Left cardiac atrium (tissue), 4 donors: ENCODE results near the gene AKT2. TPM values are rescaled to one million over a fixed set of nuclear protein-coding genes. Genes with fewer than 3 reads are reported as not detected.
"Not testable (repeated sequence)": the region's sequence is repeated elsewhere in the genome, so short reads cannot be mapped to it uniquely, and the experiment has no call there.

Experiments used
- ATAC-seq, 2 donors: fragments of 200-7000 bp; cut with Tn5 transposase; one replicate each; pipeline ENCODE4 v1.9.1; 2020; ENCODE audit warnings: mild to moderate bottlenecking in 2 of 2, moderate library complexity in 2 of 2
- DNase-seq: peaks from one replicate; pipeline ENCODE4 v3.0.0-alpha.2; 2020
- intact Hi-C, 2 donors: fragments of 100-400 bp; cut with DNase I; formaldehyde crosslinking; loops; one replicate each; pipeline versions ENCODE4 v1.14.1 to v1.15.1; 2022 to 2023
- total RNA-seq, 2 donors: library from RNA; stranded (reverse); fragmentation: NEBNext Ultra II Directional; extraction: Animal tissue kit (Norgen Biotek cat#: 25700); gene quantifications; one replicate each; pipeline ENCODE4 v1.2.1, GENCODE V29; 2021
- donor health status: DM: no; HTN: yes; CAD: no.
- donor health status: DM: no; HTN: yes; CAD: no; lungs with severe emphysema.
- donor health status: DM: yes; HTN: yes; CAD: no.
- donor health status: Dilated cardiomyopathy.

The AKT2 gene
- total RNA-seq, 2 donors from 2014 or later = 110 to 119 TPM

- peak; percentile 56 for DNase-seq
- intact Hi-C loops = no loop called here
- peak; percentile 55 to 85 for ATAC-seq
Observed at GRCh38 chr19:40231544-40232424, 53.4 kb downstream of the AKT2 start.

GRCh38 chr19:40231057-40231456 lies 54.1 kb downstream of the AKT2 start:
- intact Hi-C loops = no loop called here
- ATAC-seq (no peak), DNase-seq (no peak)

GRCh38 chr19:40229926-40230417 lies 55.2 kb downstream of the AKT2 start:
- intact Hi-C loops = no loop called here
- DNase-seq (no peak), ATAC-seq (no peak)

GRCh38 chr19:40229484-40229883 lies 55.7 kb downstream of the AKT2 start:
- ATAC-seq = no peak
- DNase-seq = no peak
- intact Hi-C loops = no loop called here

- no peak for DNase-seq
- ATAC-seq = no peak
Observed at GRCh38 chr19:40228863-40229262, 56.3 kb downstream of the AKT2 start.

GRCh38 chr19:40228346-40228745 lies 56.8 kb downstream of the AKT2 start:
- intact Hi-C loops = no loop called here
- no peak for ATAC-seq
- no peak for DNase-seq

More at GRCh38 chr19:40228863-40229262, 56.3 kb downstream of the AKT2 start:
- intact Hi-C loops = no loop called here

GRCh38 chr19:40225440-40226305 lies 59.5 kb downstream of the AKT2 start:
- intact Hi-C loops = no loop called here
- peak in 1 of 2 donors; percentile 17 for ATAC-seq
- no peak for DNase-seq

- no peak for DNase-seq
- no peak for ATAC-seq
- intact Hi-C loops = no loop called here
Observed at GRCh38 chr19:40224342-40225150, 60.6 kb downstream of the AKT2 start.

- ATAC-seq (no peak), DNase-seq (no peak)
- intact Hi-C loops = no loop called here
Observed at GRCh38 chr19:40223135-40223822, 61.9 kb downstream of the AKT2 start.

- DNase-seq (peak; percentile 79), ATAC-seq (peak; percentile 75 to 76)
- intact Hi-C loops = loop anchor here in 1 of 2 donors (2.0 kb wide), 1 partner anchor 81 kb away; no protein-coding TSS in a partner anchor
Observed at GRCh38 chr19:40221858-40222619, 63.1 kb downstream of the AKT2 start.

- ATAC-seq (no peak), DNase-seq (no peak)
- intact Hi-C loops = loop anchor here in 1 of 2 donors (2.0 kb wide), 1 partner anchor 80 kb away; no protein-coding TSS in a partner anchor
Observed at GRCh38 chr19:40220674-40221073, 64.5 kb downstream of the AKT2 start.

GRCh38 chr19:40219721-40220276 lies 65.3 kb downstream of the AKT2 start:
- intact Hi-C loops = loop anchor here (2.0 to 5.0 kb wide), 2 partner anchors 77 to 79 kb away; no protein-coding TSS in a partner anchor
- ATAC-seq = peak in 1 of 2 donors; percentile 24

GRCh38 chr19:40219029-40219428 lies 66.1 kb downstream of the AKT2 start:
- not testable (repeated sequence) for ATAC-seq, DNase-seq
- intact Hi-C loops = loop anchor here in 1 of 2 donors (5.0 kb wide), 1 partner anchor 77 kb away; no protein-coding TSS in a partner anchor

More at GRCh38 chr19:40219721-40220276, 65.3 kb downstream of the AKT2 start:
- no peak for DNase-seq

GRCh38 chr19:40217934-40218890 lies 66.9 kb downstream of the AKT2 start, which contains the start of gene TTC9B:
TSS of gene TTC9B (minus strand) at chr19:40218384. CDS start at chr19:40218381, 3 bp downstream.
- peak in 1 of 2 donors; percentile 12 for ATAC-seq
- no peak for DNase-seq
- intact Hi-C loops = loop anchor here in 1 of 2 donors (5.0 kb wide), 1 partner anchor 76 kb away; no protein-coding TSS in a partner anchor

- ATAC-seq = no peak
- intact Hi-C loops = loop anchor here in 1 of 2 donors (5.0 kb wide), 1 partner anchor 75 kb away; no protein-coding TSS in a partner anchor
- DNase-seq = no peak
Observed at GRCh38 chr19:40217027-40217810, 67.9 kb downstream of the AKT2 start.
